GM18858 (cell line): ENCODE data around the gene TUBGCP6.
A peak's percentile ranks its signal among the peaks of the same experiment; 100 is the strongest.

Experiments
- ATAC-seq: cut with Tn5 transposase; IDR thresholded peaks from one replicate; pipeline ENCODE4 v1.9.1; 2021; ENCODE audit not compliant: unreplicated experiment

The TUBGCP6 gene, protein sequence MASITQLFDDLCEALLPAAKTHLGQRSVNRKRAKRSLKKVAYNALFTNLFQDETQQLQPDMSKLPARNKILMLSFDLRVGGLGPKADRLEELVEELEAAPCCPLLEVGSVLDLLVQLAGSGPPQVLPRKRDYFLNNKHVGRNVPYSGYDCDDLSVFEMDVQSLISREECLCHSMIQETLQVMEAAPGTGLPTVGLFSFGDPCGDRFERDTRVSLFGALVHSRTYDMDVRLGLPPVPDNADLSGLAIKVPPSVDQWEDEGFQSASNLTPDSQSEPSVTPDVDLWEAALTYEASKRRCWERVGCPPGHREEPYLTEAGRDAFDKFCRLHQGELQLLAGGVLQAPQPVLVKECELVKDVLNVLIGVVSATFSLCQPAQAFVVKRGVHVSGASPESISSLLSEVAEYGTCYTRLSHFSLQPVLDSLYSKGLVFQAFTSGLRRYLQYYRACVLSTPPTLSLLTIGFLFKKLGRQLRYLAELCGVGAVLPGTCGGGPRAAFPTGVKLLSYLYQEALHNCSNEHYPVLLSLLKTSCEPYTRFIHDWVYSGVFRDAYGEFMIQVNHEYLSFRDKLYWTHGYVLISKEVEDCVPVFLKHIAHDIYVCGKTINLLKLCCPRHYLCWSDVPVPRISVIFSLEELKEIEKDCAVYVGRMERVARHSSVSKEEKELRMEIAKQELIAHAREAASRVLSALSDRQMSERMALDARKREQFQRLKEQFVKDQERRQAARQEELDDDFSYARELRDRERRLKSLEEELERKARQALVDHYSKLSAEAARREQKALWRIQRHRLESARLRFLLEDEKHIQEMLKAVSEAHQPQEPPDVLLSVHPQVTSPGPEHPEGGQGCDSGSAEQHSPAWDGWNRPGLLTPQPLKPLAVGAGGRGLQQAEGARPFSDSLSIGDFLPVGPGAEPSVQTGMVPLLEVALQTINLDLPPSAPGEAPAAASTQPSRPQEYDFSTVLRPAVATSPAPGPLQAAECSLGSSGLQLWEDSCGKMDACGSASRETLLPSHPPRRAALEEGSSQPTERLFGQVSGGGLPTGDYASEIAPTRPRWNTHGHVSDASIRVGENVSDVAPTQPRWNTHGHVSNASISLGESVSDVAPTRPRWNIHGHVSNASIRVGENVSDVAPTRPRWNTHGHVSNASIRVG (N-terminal part only)

DNA sequence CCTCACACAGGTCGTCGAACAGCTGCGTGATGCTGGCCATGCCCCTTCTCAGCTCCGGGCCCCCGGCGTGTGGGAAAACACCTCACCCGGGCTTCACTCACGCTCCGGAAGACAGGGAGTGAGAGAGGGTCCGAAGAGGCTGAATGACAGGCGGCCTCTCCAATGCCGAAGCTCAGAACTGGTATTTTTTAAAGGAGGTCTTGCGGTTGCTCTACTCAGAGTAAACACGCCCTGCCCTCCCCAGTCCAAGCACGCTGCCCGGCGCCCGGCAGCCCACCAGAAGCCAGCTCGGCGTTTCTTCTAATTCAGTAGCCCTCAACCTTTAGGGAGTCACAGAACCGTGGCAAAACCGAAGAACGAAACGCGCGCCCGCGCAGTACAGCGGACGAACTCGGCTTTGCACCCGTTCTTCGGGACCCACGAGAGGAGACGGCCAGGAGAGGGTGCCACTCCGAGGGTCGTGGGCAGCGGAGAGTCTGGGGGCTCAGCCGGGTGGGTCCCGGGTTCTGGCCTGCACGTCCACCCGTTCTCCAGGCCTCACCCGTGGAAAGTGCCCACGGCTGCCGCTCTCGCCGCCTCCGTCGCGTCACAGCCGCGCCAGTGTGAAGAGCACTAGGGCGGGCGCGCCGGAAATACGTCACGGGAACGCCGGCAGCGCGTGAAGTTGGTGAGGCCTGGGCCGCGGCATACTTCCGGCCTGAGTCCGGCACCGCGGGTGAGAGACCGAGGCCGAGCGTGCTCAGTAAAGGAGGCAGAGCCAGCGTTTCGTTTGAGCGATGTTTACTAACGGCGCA lies at the start of gene TUBGCP6:
TSS of gene TUBGCP6 (minus strand) at position 604 of the 794 bp plus-strand sequence. CDS start at position 40, 564 bp downstream.
- peak; percentile 53 for ATAC-seq

GRCh38 chr22:50294319-50294656 lies 49.5 kb upstream of the TUBGCP6 start:
- no peak for ATAC-seq

DNA sequence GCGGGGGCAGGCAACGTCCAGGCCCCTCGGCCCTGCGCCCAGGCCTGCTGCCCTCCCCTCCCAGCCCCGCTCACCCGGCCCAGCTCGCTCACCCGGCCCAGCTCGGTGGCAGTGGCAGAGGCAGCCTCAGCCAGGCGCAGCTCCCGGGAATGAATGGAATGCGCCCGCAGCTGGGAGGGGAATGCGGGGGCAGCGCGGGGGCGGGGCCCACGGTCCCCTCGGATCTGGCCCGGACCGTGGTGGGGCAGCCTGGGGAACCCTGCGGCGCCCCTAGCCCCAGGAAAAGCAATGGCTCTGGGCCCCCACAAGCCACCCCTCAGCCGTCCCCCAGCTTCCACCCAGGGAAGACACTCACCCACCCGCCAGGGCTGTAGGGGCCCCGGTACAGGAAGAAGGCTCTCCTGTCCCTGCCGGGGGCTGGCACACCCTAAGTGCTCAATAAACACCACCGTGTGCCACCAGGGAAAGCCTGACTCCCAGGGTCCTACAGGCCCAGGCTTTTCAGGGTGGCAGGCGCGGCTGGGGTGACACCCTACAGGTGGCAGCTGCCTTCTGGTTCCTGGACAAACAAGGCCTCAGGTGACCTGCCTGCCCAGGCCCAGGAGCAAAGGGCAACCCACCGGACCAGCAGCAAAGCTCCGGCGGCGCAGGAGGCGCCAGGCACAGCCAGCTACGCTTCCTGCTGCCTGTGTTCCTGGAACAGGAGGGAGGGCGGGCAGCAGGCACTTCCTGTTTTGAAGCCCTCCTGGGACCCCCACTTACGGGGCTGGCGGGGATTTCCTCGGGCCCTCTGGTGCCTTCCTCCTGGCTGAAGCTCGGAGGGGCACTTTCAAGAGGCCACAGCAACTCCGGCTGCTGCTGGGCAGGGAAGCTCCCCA lies 48.9 kb upstream of the TUBGCP6 start:
- ATAC-seq, result no peak

DNA sequence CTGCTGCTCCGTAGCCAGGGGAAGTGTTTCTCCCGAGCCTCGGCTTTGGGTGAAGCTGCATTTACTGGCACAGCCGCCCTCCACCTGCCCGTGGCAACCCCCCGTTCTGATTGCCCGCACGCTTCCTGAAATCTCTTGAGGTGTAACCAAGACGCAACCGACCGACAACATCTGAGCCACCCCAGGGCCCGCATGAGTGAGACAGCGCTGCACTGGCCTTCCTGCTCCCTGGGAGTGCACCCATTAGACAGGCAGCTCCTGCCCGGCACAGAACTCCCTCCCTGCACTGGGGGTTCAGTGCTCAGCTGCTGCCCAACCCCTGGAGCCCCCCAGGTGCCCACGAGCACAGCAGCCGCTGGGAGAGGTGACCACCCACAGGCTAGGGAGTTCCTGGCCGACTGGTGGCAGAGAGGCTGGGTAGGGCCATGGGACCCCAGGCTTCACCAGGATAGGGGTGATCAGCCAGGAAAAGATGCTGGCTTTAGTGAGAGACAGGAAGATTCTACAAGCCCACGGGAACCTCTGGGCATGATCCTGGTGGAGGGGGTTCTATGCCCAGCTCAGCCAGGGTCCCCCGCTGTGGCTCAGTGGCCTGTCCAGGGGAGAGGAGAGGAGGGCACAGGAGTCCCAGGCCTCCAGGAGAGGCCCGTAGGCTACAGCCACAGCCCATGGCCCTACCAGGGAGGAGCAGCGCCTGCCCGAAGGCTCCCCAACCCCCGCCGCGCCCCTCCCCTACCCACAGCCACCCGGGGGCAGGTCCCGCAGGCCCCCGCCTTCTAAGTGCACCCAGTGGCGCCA lies 48.0 kb upstream of the TUBGCP6 start:
- ATAC-seq, result no peak

- ATAC-seq, result no peak
Observed at GRCh38 chr22:50289942-50290630, 45.3 kb upstream of the TUBGCP6 start.

- no peak for ATAC-seq
Observed at GRCh38 chr22:50289151-50289941, 44.5 kb upstream of the TUBGCP6 start.

- ATAC-seq, result no peak
Observed at GRCh38 chr22:50287731-50288130, 42.9 kb upstream of the TUBGCP6 start.

DNA sequence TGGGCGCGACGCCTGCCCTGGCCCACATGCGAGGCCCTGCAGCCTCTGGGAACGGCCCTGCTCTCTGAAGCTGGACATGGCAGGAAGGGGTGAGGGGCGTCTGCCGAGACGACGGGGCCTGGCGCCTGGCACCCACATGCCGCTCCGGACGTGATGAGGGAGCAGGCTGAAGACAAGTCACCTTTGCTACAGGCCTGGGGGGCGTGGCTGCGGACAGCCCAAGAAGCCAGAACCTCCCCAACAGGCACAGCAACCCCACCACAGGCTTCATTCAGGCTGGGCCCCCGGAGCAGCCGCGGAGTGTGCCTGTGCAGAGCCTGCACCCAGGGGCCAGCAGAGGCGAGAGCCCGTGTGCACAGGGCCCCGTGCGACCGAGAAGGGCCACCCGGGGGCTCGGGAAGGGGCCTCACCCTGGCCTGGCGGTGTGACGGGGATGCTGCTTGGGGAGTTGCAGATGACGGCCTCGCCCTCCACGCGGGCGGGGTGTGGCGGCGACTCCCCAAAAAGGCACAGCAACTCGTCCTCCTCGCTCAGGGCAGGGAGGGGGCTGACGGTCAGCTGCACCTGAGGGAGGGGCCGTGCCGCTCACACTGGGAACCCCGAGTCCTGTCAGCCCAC lies 42.0 kb upstream of the TUBGCP6 start:
- ATAC-seq, result no peak

GRCh38 chr22:50286275-50286674 lies 41.5 kb upstream of the TUBGCP6 start:
- ATAC-seq, result no peak

DNA sequence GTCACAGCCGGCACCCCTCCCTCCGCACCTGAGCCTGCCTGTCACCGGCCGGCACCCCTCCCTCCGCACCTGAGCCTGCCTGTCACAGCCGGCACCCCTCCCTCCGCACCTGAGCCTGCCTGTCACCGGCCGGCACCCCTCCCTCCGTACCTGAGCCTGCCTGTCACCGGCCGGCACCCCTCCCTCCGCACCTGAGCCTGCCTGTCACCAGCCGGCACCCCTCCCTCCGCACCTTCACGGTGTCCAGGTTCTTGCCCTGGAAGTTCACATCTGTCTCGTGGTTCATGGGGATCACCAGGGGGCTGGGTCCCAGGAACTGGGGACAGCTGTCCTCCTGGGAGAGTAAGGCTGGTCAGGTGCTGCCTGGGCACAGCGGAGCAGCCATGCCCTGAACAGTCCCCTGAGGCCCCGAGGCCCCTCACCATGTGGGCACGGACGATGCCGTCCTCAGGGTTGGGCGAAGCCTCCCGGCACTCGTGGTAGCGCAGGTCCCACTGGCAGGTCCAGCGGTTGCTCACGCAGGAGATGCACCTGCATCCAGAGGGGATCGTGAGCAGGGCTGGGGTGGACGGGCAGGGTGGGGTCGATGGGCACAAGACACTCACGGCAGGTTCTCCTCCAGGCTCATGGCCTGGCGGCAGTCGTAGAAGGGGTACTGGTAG lies 40.9 kb upstream of the TUBGCP6 start:
- no peak for ATAC-seq

DNA sequence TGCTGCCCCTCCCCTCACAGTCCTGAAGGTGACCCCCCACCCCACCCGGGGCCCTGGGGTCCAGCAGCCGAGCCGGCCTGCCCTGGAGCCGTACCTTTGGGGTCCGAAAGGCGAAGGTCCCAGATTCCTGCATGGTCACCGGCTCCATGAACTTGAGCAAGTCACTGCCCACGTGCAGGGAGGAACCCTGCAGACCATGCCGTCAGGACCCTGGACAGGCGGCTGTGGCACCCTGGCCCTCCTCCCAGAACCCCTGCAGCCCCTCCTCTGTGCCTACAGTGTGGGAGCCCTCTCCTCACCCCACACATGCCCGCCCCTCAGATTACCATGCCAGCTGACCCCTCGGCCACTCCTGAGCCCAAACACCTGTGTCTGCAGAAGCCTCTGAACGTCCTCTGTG lies 39.7 kb upstream of the TUBGCP6 start:
- no peak for ATAC-seq

DNA sequence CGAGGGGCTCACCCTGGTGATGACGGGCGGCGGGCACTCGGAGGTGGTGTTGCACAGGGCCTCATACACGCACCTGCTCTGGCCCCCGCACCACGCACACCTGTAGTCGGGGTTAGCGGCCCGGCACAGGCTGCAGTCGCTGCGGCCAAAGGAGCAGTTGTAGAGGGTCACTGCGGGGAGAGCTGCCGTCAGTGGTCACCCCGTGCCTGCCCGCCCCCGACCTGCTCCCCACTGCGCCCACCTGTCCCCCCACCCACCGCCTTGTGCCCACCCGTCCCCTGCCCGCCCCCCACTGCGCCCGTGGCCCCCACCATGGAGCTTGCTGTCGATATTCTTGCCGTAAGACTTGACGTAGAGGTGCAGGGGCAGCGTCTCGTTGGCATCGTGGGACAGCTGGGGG lies 39.0 kb upstream of the TUBGCP6 start:
- ATAC-seq, result no peak

GRCh38 chr22:50282361-50283155 lies 37.7 kb upstream of the TUBGCP6 start:
- no peak for ATAC-seq

DNA sequence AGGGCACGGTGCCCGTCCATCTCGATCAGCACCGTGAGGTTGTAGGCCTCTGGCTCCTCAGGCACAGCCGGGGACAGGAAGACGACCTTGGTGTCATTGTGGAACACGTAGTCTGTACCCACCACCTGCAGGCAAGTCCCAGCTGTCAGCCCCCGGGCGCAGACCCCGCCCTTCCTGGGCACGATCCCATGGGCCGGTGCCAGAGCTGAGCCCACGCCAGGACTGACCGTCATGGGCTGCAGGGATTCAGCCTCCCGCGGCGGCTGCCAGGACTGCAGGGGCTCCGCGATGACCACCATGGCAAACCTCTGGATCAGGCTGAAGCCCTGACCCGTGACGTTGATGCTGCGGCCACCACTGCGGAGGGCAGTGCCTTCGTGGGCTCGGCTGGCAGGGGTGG lies 37.1 kb upstream of the TUBGCP6 start:
- ATAC-seq, result no peak

- no peak for ATAC-seq
Observed at GRCh38 chr22:50281384-50281760, 36.5 kb upstream of the TUBGCP6 start.
